IMR-90 (cell line): ENCODE measurements around the gene ISM1. TPM values are rescaled to one million over a fixed set of nuclear protein-coding genes. Genes with fewer than 3 reads are reported as not detected.

Source experiments
- ATAC-seq: fragments of 200-7000 bp; cut with Tn5 transposase; 2 replicates; pipeline ENCODE4 v1.9.1; 2020; ENCODE audit warnings: low read depth, mild to moderate bottlenecking, moderate library complexity
- BruUV-seq: library from RNA; stranded (reverse); fragments of 400-500 nt; replicated peaks from 2 replicates; lab custom pipeline; 2021; lab: Mats Ljungman, UMichigan
- CTCF ChIA-PET: fragments of 300-600 bp; formaldehyde crosslinking; extraction: SDS; loops from one replicate; lab custom pipeline; 2021; ENCODE audit warnings: antibody characterized with exemption; lab: Yijun Ruan, JAX
- POLR2A ChIA-PET: fragments of 300-600 bp; sonication (Branson Sonifier 250); formaldehyde crosslinking; loops from one replicate; lab custom pipeline; 2022; ENCODE audit warnings: antibody characterized with exemption; ENCODE audit not compliant: unreplicated experiment; lab: Charles Lee
- DNase-seq: peaks from one replicate; pipeline ENCODE4 v3.0.0; 2013
- H2AFZ ChIP-seq: replicated peaks from 2 replicates; pipeline ENCODE3; 2013; ENCODE audit warnings: low read length, mild to moderate bottlenecking; ENCODE audit not compliant: poor library complexity
- H2AK5ac ChIP-seq: 2 replicates; pipeline ENCODE4 v1.6.1; 2013; ENCODE audit warnings: low read depth, low read length, inconsistent platforms
- H2AK9ac ChIP-seq: replicated peaks from 2 replicates; pipeline ENCODE3; 2013; ENCODE audit warnings: mild to moderate bottlenecking, low read depth, low read length, moderate library complexity; ENCODE audit not compliant: poor library complexity
- H2BK120ac ChIP-seq: 2 replicates; pipeline ENCODE4 v1.6.1; 2013; ENCODE audit warnings: low read depth, low read length, inconsistent platforms
- H2BK15ac ChIP-seq: 3 replicates; pipeline ENCODE4 v1.6.1; 2013; ENCODE audit warnings: low read depth, low read length, inconsistent platforms
- H2BK20ac ChIP-seq: 2 replicates; pipeline ENCODE4 v1.6.1; 2013; ENCODE audit warnings: low read depth, mild to moderate bottlenecking, inconsistent platforms, low read length, moderate library complexity
- H2BK5ac ChIP-seq: 2 replicates; pipeline ENCODE4 v1.6.1; 2013; ENCODE audit warnings: mild to moderate bottlenecking, low read depth, low read length, inconsistent platforms; ENCODE audit not compliant: poor library complexity, severe bottlenecking
- H3K14ac ChIP-seq: replicated peaks from 2 replicates; pipeline ENCODE4 v1.6.1; 2013; ENCODE audit warnings: low read depth, low read length, inconsistent platforms
- H3K18ac ChIP-seq: 2 replicates; pipeline ENCODE4 v1.6.1; 2013; ENCODE audit warnings: low read depth, low read length, control low read depth
- H3K23ac ChIP-seq: 2 replicates; pipeline ENCODE4 v1.6.1; 2013; ENCODE audit warnings: low read depth, low read length, inconsistent platforms
- H3K27ac ChIP-seq: 2 replicates; pipeline ENCODE4 v1.5.1; 2013; ENCODE audit warnings: mild to moderate bottlenecking, control low read depth, low read length; ENCODE audit not compliant: insufficient read depth
- H3K27me3 ChIP-seq: 2 replicates; pipeline ENCODE4 v1.6.1; 2013; ENCODE audit warnings: low read length; ENCODE audit not compliant: control insufficient read depth, insufficient read depth
- H3K36me3 ChIP-seq: 2 replicates; pipeline ENCODE4 v1.6.1; 2013; ENCODE audit warnings: low read length, mixed read lengths; ENCODE audit not compliant: control insufficient read depth, insufficient read depth
- H3K4ac ChIP-seq: 2 replicates; pipeline ENCODE4 v1.6.1; 2013; ENCODE audit warnings: low read depth, low read length, inconsistent platforms
- H3K4me1 ChIP-seq: 2 replicates; pipeline ENCODE4 v1.6.1; 2013; ENCODE audit warnings: low read length, mixed read lengths; ENCODE audit not compliant: control insufficient read depth, insufficient read depth
- H3K4me2 ChIP-seq: 2 replicates; pipeline ENCODE4 v1.6.1; 2013; ENCODE audit warnings: low read depth, mild to moderate bottlenecking, control low read depth, low read length, moderate library complexity
- H3K4me3 ChIP-seq: 2 replicates; pipeline ENCODE4 v1.5.1; 2013; ENCODE audit warnings: low read depth, mild to moderate bottlenecking, control low read depth, low read length, moderate library complexity; ENCODE audit not compliant: insufficient read depth
- H3K56ac ChIP-seq: 2 replicates; pipeline ENCODE4 v1.6.1; 2013; ENCODE audit warnings: low read length, inconsistent platforms; ENCODE audit not compliant: insufficient read depth; ENCODE audit errors: extremely low read depth
- H3K79me1 ChIP-seq, 2 experiments: 2 replicates each; pipeline ENCODE4 v1.6.1; 2013; ENCODE audit warnings: low read length in 2 of 2, inconsistent platforms in 1 of 2, low read depth in 1 of 2
- H3K9ac ChIP-seq: 2 replicates; pipeline ENCODE4 v1.6.1; 2013; ENCODE audit warnings: low read depth, low read length, control low read depth
- H3K9me1 ChIP-seq: 2 replicates; pipeline ENCODE4 v1.6.1; 2013; ENCODE audit warnings: low read length, inconsistent platforms; ENCODE audit not compliant: insufficient read depth
- H3K9me3 ChIP-seq: 2 replicates; pipeline ENCODE4 v1.6.1; 2013; ENCODE audit warnings: low read length; ENCODE audit not compliant: control insufficient read depth, insufficient read depth
- H4K20me1 ChIP-seq: 2 replicates; pipeline ENCODE4 v1.6.1; 2013; ENCODE audit warnings: low read length, inconsistent platforms; ENCODE audit not compliant: insufficient read depth
- H4K5ac ChIP-seq: 2 replicates; pipeline ENCODE4 v1.6.1; 2013; ENCODE audit warnings: mild to moderate bottlenecking, low read depth, low read length, control low read depth
- H4K8ac ChIP-seq, 2 experiments: 2 replicates each; pipeline ENCODE4 v1.6.1; 2013; ENCODE audit warnings: low read depth in 2 of 2, low read length in 2 of 2, control low read depth in 1 of 2, inconsistent platforms in 1 of 2
- H4K91ac ChIP-seq: 2 replicates; pipeline ENCODE4 v1.6.1; 2013; ENCODE audit warnings: low read depth, low read length, inconsistent platforms; ENCODE audit not compliant: insufficient read depth
- MAZ ChIP-seq: IDR thresholded peaks from 2 replicates; pipeline ENCODE4 v1.6.1; 2012; ENCODE audit warnings: low read depth, mild to moderate bottlenecking, low read length, improper control_type of control experiment, moderate library complexity, borderline replicate concordance
- MXI1 ChIP-seq: IDR thresholded peaks from 2 replicates; pipeline ENCODE4 v1.6.1; 2012; ENCODE audit warnings: low read depth, mild to moderate bottlenecking, low read length, moderate library complexity, borderline replicate concordance
- POLR2A ChIP-seq: IDR thresholded peaks from 2 replicates; pipeline ENCODE4 v1.6.1; 2012; ENCODE audit warnings: mild to moderate bottlenecking, low read depth, low read length
- RAD21 ChIP-seq: IDR thresholded peaks from 2 replicates; pipeline ENCODE4 v1.6.1; 2012; ENCODE audit warnings: low read length, improper control_type of control experiment
- RFX5 ChIP-seq: IDR thresholded peaks from 2 replicates; pipeline ENCODE4 v1.8.0; 2012; ENCODE audit warnings: low read depth, mild to moderate bottlenecking, low read length, moderate library complexity
- SMC3 ChIP-seq: fragments of 150-350 bp; IDR thresholded peaks from 2 replicates; pipeline ENCODE4 v1.6.1; 2016; ENCODE audit warnings: low read depth, mild to moderate bottlenecking, antibody characterized with exemption, low read length, moderate library complexity
- WGBS, 2 experiments: methylation state at CpG; one replicate each; pipeline versions ENCODE4 v1.1.5 to v1.1.7; 2013; ENCODE audit warnings: missing lambda C conversion rate in 2 of 2; ENCODE audit not compliant: insufficient read length in 1 of 2; ENCODE audit errors: extremely low coverage in 2 of 2; 5-methylcytosine and 5-hydroxymethylcytosine counted together
- dilution Hi-C: fragments of 300-500 bp; cut with HindIII; formaldehyde crosslinking; loops from one replicate; pipeline ENCODE4 v1.14.3; 2018; ENCODE audit warnings: low sequenced_read_pairs; ENCODE audit not compliant: unreplicated experiment
- in situ Hi-C: fragments of 300-500 bp; cut with MboI; formaldehyde crosslinking; loops from 3 replicates; pipeline ENCODE4 v1.14.3; 2019; ENCODE audit warnings: low sequenced_read_pairs, inconsistent platforms, mixed read lengths
- intact Hi-C: fragments of 100-400 bp; cut with micrococcal nuclease; formaldehyde crosslinking; loops from 2 replicates; pipeline ENCODE4 v1.10.0; 2022
- polyA plus RNA-seq, 3 experiments: library from polyadenylated mRNA; depleted of rRNA; stranded (reverse); fragments of >200 nt; gene quantifications; 2 replicates each; pipeline ENCODE4 v1.2.3, GENCODE V29; 2012; ENCODE audit warnings: low replicate concordance in 1 of 3
- total RNA-seq: library from RNA; depleted of rRNA; stranded (reverse); fragments of >200 nt; gene quantifications from 2 replicates; pipeline ENCODE4 v1.2.3, GENCODE V29; 2012
- TF ChIP-seq, protein P1 (sequence below): fragments of 150-350 bp; IDR thresholded peaks from 2 replicates; pipeline ENCODE4 v1.6.1; 2017; ENCODE audit warnings: mild to moderate bottlenecking, antibody characterized with exemption, low read length, low read depth
- TF ChIP-seq, protein P2 (sequence below): conservative IDR thresholded peaks from 2 replicates; pipeline ENCODE4 v1.5.1; 2012; ENCODE audit warnings: mild to moderate bottlenecking, low read depth, low read length, improper control_type of control experiment

ISM1 gene
- total and polyA plus RNA-seq, 2 of the 4 experiments (the other 2 are of a cell fraction), result not detected

DNA sequence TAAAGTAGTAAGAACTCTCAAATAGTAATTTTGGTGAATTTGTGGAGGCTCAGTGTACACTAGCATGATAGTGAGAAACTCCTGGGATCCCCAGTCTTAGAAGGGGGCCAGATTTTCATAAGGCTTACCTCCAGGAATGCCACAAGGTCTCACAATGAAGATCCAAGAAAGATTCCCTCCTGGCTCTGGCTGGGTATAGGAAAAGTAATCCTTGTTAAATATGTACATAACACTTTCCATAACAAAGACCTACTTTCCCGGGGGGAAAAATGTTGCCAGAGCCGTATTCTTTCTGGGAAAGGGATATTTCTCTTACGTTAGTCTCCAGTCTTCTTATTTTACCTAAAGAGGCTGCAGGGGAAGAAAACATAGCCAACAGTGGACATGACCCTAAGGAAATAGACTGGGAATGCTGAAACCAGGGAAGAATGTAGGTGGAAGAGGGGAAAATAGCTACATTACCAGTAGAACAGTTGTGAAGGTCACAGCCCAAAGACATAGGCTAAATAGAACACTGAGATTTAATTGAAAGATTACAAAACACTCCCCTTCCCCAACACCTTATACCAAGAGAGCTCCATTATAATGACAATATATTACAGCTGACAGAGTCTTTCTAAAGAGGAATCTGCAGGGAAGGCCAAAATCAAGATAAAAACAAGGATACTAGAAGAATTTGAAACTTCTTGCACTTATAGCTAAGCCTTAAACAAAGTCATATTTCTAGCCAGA is 34.9 kb upstream of the ISM1 start:
- Histone ChIP-seq H3K9me1 (no peaks in the 10 kb centered on the region), H2BK5ac (no peak overlapping the region), H4K91ac (no peak overlapping the region), H2BK20ac (no peak overlapping the region), H4K8ac (no peak overlapping the region), H3K56ac (no peak overlapping the region), H3K9me3 (no peaks in the 10 kb centered on the region), H3K27ac (no peak overlapping the region), H3K79me1 (no peaks in the 10 kb centered on the region), H2BK15ac (no peak overlapping the region), H3K4me3 (no peak overlapping the region), H3K14ac (no peak overlapping the region), H3K9ac (no peak overlapping the region), H3K23ac (no peak overlapping the region), H4K5ac (no peak overlapping the region), H3K27me3 (no peaks in the 10 kb centered on the region), H2AK5ac (no peak overlapping the region), H2BK120ac (no peak overlapping the region), H3K4me2 (no peak overlapping the region), H3K4ac (no peak overlapping the region), H3K18ac (no peak overlapping the region), H3K36me3 (no peaks in the 10 kb centered on the region), H2AFZ (no peak overlapping the region), H4K20me1 (no peaks in the 10 kb centered on the region), H3K4me1 (no peaks in the 10 kb centered on the region), H2AK9ac (no peak overlapping the region)
- in situ Hi-C loops, result no loop called here
- TF ChIP-seq, protein P1, sequence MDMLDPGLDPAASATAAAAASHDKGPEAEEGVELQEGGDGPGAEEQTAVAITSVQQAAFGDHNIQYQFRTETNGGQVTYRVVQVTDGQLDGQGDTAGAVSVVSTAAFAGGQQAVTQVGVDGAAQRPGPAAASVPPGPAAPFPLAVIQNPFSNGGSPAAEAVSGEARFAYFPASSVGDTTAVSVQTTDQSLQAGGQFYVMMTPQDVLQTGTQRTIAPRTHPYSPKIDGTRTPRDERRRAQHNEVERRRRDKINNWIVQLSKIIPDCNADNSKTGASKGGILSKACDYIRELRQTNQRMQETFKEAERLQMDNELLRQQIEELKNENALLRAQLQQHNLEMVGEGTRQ, result no peak
- no peak for TF ChIP-seq RAD21
- no peak for TF ChIP-seq POLR2A
- TF ChIP-seq RFX5, result no peak
- TF ChIP-seq, protein P2, sequence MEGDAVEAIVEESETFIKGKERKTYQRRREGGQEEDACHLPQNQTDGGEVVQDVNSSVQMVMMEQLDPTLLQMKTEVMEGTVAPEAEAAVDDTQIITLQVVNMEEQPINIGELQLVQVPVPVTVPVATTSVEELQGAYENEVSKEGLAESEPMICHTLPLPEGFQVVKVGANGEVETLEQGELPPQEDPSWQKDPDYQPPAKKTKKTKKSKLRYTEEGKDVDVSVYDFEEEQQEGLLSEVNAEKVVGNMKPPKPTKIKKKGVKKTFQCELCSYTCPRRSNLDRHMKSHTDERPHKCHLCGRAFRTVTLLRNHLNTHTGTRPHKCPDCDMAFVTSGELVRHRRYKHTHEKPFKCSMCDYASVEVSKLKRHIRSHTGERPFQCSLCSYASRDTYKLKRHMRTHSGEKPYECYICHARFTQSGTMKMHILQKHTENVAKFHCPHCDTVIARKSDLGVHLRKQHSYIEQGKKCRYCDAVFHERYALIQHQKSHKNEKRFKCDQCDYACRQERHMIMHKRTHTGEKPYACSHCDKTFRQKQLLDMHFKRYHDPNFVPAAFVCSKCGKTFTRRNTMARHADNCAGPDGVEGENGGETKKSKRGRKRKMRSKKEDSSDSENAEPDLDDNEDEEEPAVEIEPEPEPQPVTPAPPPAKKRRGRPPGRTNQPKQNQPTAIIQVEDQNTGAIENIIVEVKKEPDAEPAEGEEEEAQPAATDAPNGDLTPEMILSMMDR, result no peak
- TF ChIP-seq MAZ, result no peak
- TF ChIP-seq SMC3, result no peak
- TF ChIP-seq MXI1, result no peak
- DNase-seq (no peak), ATAC-seq (no peak)
- no CpG with 5 or more reads among the region's 3 CpGs for WGBS, 2 experiments
- CTCF ChIA-PET, result no interaction called here
- intact Hi-C loops, result no loop called here
- dilution Hi-C loops, result no loop called here
- no TSS peak for BruUV-seq
- POLR2A ChIA-PET, result no interaction called here
